Neural progenitor cell (in vitro differentiated cells): ENCODE measurements around the gene CFDP1. TPM values are rescaled to one million over a fixed set of nuclear protein-coding genes. Genes with fewer than 3 reads are reported as not detected.
"Not testable (repeated sequence)": the region's sequence is repeated elsewhere in the genome, so short reads cannot be mapped to it uniquely, and the experiment has no call there.

ENCODE experiments used
- DNase-seq: peaks from one replicate; pipeline ENCODE4 v3.0.0-alpha.2; 2016; ENCODE audit warnings: low spot score
- H2AFZ ChIP-seq: fragments of 200-600 bp; sonication (generic); replicated peaks from 2 replicates; pipeline ENCODE4 v1.6.1; 2016; ENCODE audit warnings: antibody characterized with exemption
- H3F3A ChIP-seq: fragments of 200-600 bp; sonication (generic); 2 replicates; pipeline ENCODE4 v1.6.1; 2016; ENCODE audit warnings: antibody characterized with exemption, low read depth
- H3K27ac ChIP-seq: fragments of 200-600 bp; sonication (generic); 2 replicates; pipeline ENCODE4 v1.5.1; 2016; ENCODE audit warnings: mild to moderate bottlenecking
- H3K27me3 ChIP-seq: fragments of 200-600 bp; sonication (generic); 2 replicates; pipeline ENCODE4 v1.6.1; 2016; ENCODE audit warnings: mild to moderate bottlenecking, moderate library complexity
- H3K36me3 ChIP-seq: fragments of 200-600 bp; sonication (generic); 2 replicates; pipeline ENCODE4 v1.5.1; 2016
- H3K4me1 ChIP-seq: fragments of 200-600 bp; sonication (generic); 2 replicates; pipeline ENCODE4 v1.6.1; 2016; ENCODE audit warnings: mixed run types
- H3K4me2 ChIP-seq: fragments of 200-600 bp; sonication (generic); 2 replicates; pipeline ENCODE4 v1.6.1; 2016
- H3K4me3 ChIP-seq: fragments of 200-600 bp; sonication (generic); 2 replicates; pipeline ENCODE4 v1.5.1; 2016
- H3K79me2 ChIP-seq: fragments of 200-600 bp; sonication (generic); 2 replicates; pipeline ENCODE4 v1.6.1; 2016; ENCODE audit warnings: low read depth
- H3K9ac ChIP-seq: fragments of 200-600 bp; sonication (generic); 2 replicates; pipeline ENCODE4 v1.6.1; 2016
- H3K9me3 ChIP-seq: fragments of 200-600 bp; sonication (generic); 2 replicates; pipeline ENCODE4 v1.5.1; 2016; ENCODE audit warnings: low read depth
- H4K20me1 ChIP-seq: fragments of 200-600 bp; sonication (generic); 2 replicates; pipeline ENCODE4 v1.6.1; 2016; ENCODE audit warnings: low read depth
- H3K27ac Mint-ChIP-seq: 3 replicates; pipeline ENCODE4 v1.8.0; 2021; ENCODE audit warnings: mixed read lengths
- H3K27me3 Mint-ChIP-seq: 2 replicates; pipeline ENCODE4 v1.8.0; 2022; ENCODE audit warnings: low read depth, mild to moderate bottlenecking, inconsistent platforms, moderate library complexity, mixed read lengths; ENCODE audit not compliant: insufficient read depth
- H3K36me3 Mint-ChIP-seq: 3 replicates; pipeline ENCODE4 v1.8.0; 2021; ENCODE audit warnings: mixed read lengths
- H3K4me1 Mint-ChIP-seq: 3 replicates; pipeline ENCODE4 v1.8.0; 2021; ENCODE audit warnings: mixed read lengths
- H3K4me3 Mint-ChIP-seq: 3 replicates; pipeline ENCODE4 v1.8.0; 2021; ENCODE audit warnings: mild to moderate bottlenecking, moderate library complexity, mixed read lengths
- H3K9me3 Mint-ChIP-seq: 3 replicates; pipeline ENCODE4 v1.8.0; 2020; ENCODE audit warnings: mixed read lengths
- CTCF ChIP-seq: fragments of 200-600 bp; sonication (generic); IDR thresholded peaks from 2 replicates; pipeline ENCODE4 v1.5.1; 2017; ENCODE audit warnings: antibody characterized with exemption, mild to moderate bottlenecking
- EZH2 ChIP-seq: fragments of 200-600 bp; sonication (generic); IDR thresholded peaks from 2 replicates; pipeline ENCODE4 v1.6.1; 2017; ENCODE audit warnings: antibody characterized with exemption, mild to moderate bottlenecking, moderate library complexity
- EZH2phosphoT487 ChIP-seq: fragments of 200-600 bp; sonication (generic); IDR thresholded peaks from 2 replicates; pipeline ENCODE4 v1.6.1; 2017; ENCODE audit warnings: antibody characterized with exemption
- total RNA-seq: library from RNA; depleted of rRNA; stranded (reverse); fragments of >200 nt; gene quantifications from 2 replicates; pipeline ENCODE4 v1.2.3, GENCODE V29; 2015; ENCODE audit warnings: low replicate concordance

The CFDP1 gene
- total RNA-seq, 1 donor from 2014 or later: 159 TPM

GRCh38 chr16:75272097-75272551, 161.2 kb downstream of the CFDP1 start:
- Mint-ChIP-seq H3K27ac (no peak overlapping the region), H3K4me1 (peaks cover 12% of the 10 kb centered on the region), H3K36me3 (no peaks in the 10 kb centered on the region), H3K4me3 (no peak overlapping the region), H3K9me3 (no peaks in the 10 kb centered on the region), H3K27me3 (peaks cover 4% of the 10 kb centered on the region)
- H3K4me2 ChIP-seq: no peak overlapping the region
- H3F3A ChIP-seq: no peaks in the 10 kb centered on the region
- no peak overlapping the region for H3K4me3 ChIP-seq
- no peak overlapping the region for H3K9ac ChIP-seq
- no peak for DNase-seq
- H3K27me3 ChIP-seq: no peaks in the 10 kb centered on the region
- H3K27ac ChIP-seq: no peak overlapping the region
- no peaks in the 10 kb centered on the region for H3K79me2 ChIP-seq
- no peaks in the 10 kb centered on the region for H3K4me1 ChIP-seq
- H3K9me3 ChIP-seq: no peaks in the 10 kb centered on the region
- no peaks in the 10 kb centered on the region for H4K20me1 ChIP-seq
- no peak for TF ChIP-seq CTCF
- no peak for TF ChIP-seq EZH2
- TF ChIP-seq EZH2phosphoT487: no peak
- H2AFZ ChIP-seq: no peak overlapping the region
- no peaks in the 10 kb centered on the region for H3K36me3 ChIP-seq

GRCh38 chr16:75271441-75272096, 161.7 kb downstream of the CFDP1 start:
- Histone ChIP-seq H3K4me3 (no peak overlapping the region), H3K9ac (no peak overlapping the region), H3K27me3 (no peaks in the 10 kb centered on the region), H3K4me2 (no peak overlapping the region), H3F3A (no peaks in the 10 kb centered on the region), H3K4me1 (peaks cover under 1% of the 10 kb centered on the region), H3K79me2 (no peaks in the 10 kb centered on the region), H4K20me1 (no peaks in the 10 kb centered on the region), H2AFZ (no peak overlapping the region), H3K9me3 (no peaks in the 10 kb centered on the region), H3K27ac (no peak overlapping the region), H3K36me3 (no peaks in the 10 kb centered on the region)
- DNase-seq: no peak
- Mint-ChIP-seq H3K4me3 (peak overlapping the region; percentile 18), H3K27ac (peak overlapping the region; percentile 14), H3K9me3 (no peaks in the 10 kb centered on the region), H3K27me3 (peaks cover 4% of the 10 kb centered on the region), H3K36me3 (no peaks in the 10 kb centered on the region), H3K4me1 (peaks cover 12% of the 10 kb centered on the region)
- no peak for TF ChIP-seq EZH2phosphoT487
- no peak for TF ChIP-seq CTCF
- no peak for TF ChIP-seq EZH2

- not testable (repeated sequence) for H3K9me3 Mint-ChIP-seq, H3K4me3 ChIP-seq, H3K36me3 Mint-ChIP-seq, H3K27me3 Mint-ChIP-seq, H3K27ac Mint-ChIP-seq, H3K27ac ChIP-seq, H2AFZ ChIP-seq, H3K4me2 ChIP-seq, H3K9ac ChIP-seq, H3K9me3 ChIP-seq, H3K4me3 Mint-ChIP-seq, H3K36me3 ChIP-seq, H3K27me3 ChIP-seq, DNase-seq, H3F3A ChIP-seq
- peaks cover 19% of the 10 kb centered on the region for H3K4me1 Mint-ChIP-seq
- peaks cover 12% of the 10 kb centered on the region for H3K4me1 ChIP-seq
- peaks cover 13% of the 10 kb centered on the region for H3K79me2 ChIP-seq
- H4K20me1 ChIP-seq: peaks cover 11% of the 10 kb centered on the region
Observed at GRCh38 chr16:75269358-75269757, 163.9 kb downstream of the CFDP1 start.

GRCh38 chr16:75267631-75268264, 165.6 kb downstream of the CFDP1 start:
- no peaks in the 10 kb centered on the region for H3K9me3 ChIP-seq
- H3K36me3 Mint-ChIP-seq: peaks cover 5% of the 10 kb centered on the region
- H3K4me3 ChIP-seq: no peak overlapping the region
- no peak overlapping the region for H3K27ac ChIP-seq
- H3K27ac Mint-ChIP-seq: no peak overlapping the region
- H3K36me3 ChIP-seq: no peaks in the 10 kb centered on the region
- H3F3A ChIP-seq: no peaks in the 10 kb centered on the region
- H2AFZ ChIP-seq: no peak overlapping the region
- H3K9me3 Mint-ChIP-seq: no peaks in the 10 kb centered on the region
- no peak overlapping the region for H3K4me3 Mint-ChIP-seq
- TF ChIP-seq CTCF (no peak), EZH2 (no peak), EZH2phosphoT487 (no peak)
- peaks cover 27% of the 10 kb centered on the region for H4K20me1 ChIP-seq
- H3K27me3 Mint-ChIP-seq: peaks cover 9% of the 10 kb centered on the region
- peaks cover 33% of the 10 kb centered on the region for H3K4me1 Mint-ChIP-seq
- H3K27me3 ChIP-seq: no peaks in the 10 kb centered on the region
- DNase-seq: no peak
- H3K9ac ChIP-seq: no peak overlapping the region
- peaks cover 12% of the 10 kb centered on the region for H3K4me1 ChIP-seq
- no peak overlapping the region for H3K4me2 ChIP-seq
- peaks cover 29% of the 10 kb centered on the region for H3K79me2 ChIP-seq
